NCI-H1105 (cell line): ENCODE measurements around the gene ZNF385A.
A peak's percentile ranks its signal among the peaks of the same experiment; 100 is the strongest.

Experiments
- DNase-seq: peaks from one replicate; lab custom pipeline; 2025; lab: John Stamatoyannopoulos, UW

The ZNF385A gene

GRCh38 chr12:54373649-54374561 is 10.6 kb downstream of the ZNF385A start:
- DNase-seq: no peak

- no peak for DNase-seq
These were observed 12.3 kb downstream of the ZNF385A start for GRCh38 chr12:54372113-54372806.

- peak; percentile 83 for DNase-seq
These were observed 13.0 kb downstream of the ZNF385A start for GRCh38 chr12:54371328-54372112.

GRCh38 chr12:54370171-54370730 is 14.3 kb downstream of the ZNF385A start:
- no peak for DNase-seq

- DNase-seq: no peak
These were observed 14.9 kb downstream of the ZNF385A start for GRCh38 chr12:54369597-54370131.

- peak; percentile 48 for DNase-seq
These were observed 15.6 kb downstream of the ZNF385A start for GRCh38 chr12:54368709-54369596.

- no peak for DNase-seq
These were observed 16.4 kb downstream of the ZNF385A start for GRCh38 chr12:54368025-54368708.

GRCh38 chr12:54364413-54364812 is 20.1 kb downstream of the ZNF385A start, which contains the start of gene GPR84:
TSS of gene GPR84 (minus strand) at chr12:54364486. CDS start at chr12:54363851, 635 bp downstream.
- no peak for DNase-seq

- DNase-seq: no peak
These were observed 20.9 kb downstream of the ZNF385A start for GRCh38 chr12:54363618-54364017.

- no peak for DNase-seq
These were observed 21.5 kb downstream of the ZNF385A start for GRCh38 chr12:54363047-54363446.

- peak; percentile 46 for DNase-seq
These were observed 23.6 kb downstream of the ZNF385A start for GRCh38 chr12:54360717-54361456.

- DNase-seq: no peak
These were observed 24.7 kb downstream of the ZNF385A start for GRCh38 chr12:54359762-54360351.

- peak; percentile 92 for DNase-seq
These were observed 25.4 kb downstream of the ZNF385A start for GRCh38 chr12:54358945-54359761.

GRCh38 chr12:54358191-54358944 is 26.2 kb downstream of the ZNF385A start:
- no peak for DNase-seq

GRCh38 chr12:54357506-54358190 is 26.9 kb downstream of the ZNF385A start:
- no peak for DNase-seq

GRCh38 chr12:54356951-54357356 is 27.6 kb downstream of the ZNF385A start:
- DNase-seq: no peak

- no peak for DNase-seq
These were observed 28.3 kb downstream of the ZNF385A start for GRCh38 chr12:54356228-54356627.
